NCI-H2107 treated with DMSO at 0.1 percent for 48 hours (cell line): ENCODE measurements around the gene LRRC32.
"Not testable (repeated sequence)": the region's sequence is repeated elsewhere in the genome, so short reads cannot be mapped to it uniquely, and the experiment has no call there.

Experiments
- DNase-seq: peaks from one replicate; lab custom pipeline; 2025; ENCODE audit not compliant: unreplicated experiment; lab: John Stamatoyannopoulos, UW

The LRRC32 gene

GRCh38 chr11:76630600-76631281 is 39.8 kb downstream of the LRRC32 start:
- no peak for DNase-seq

- DNase-seq: no peak
Observed at GRCh38 chr11:76629853-76630599, 40.5 kb downstream of the LRRC32 start.

DNA sequence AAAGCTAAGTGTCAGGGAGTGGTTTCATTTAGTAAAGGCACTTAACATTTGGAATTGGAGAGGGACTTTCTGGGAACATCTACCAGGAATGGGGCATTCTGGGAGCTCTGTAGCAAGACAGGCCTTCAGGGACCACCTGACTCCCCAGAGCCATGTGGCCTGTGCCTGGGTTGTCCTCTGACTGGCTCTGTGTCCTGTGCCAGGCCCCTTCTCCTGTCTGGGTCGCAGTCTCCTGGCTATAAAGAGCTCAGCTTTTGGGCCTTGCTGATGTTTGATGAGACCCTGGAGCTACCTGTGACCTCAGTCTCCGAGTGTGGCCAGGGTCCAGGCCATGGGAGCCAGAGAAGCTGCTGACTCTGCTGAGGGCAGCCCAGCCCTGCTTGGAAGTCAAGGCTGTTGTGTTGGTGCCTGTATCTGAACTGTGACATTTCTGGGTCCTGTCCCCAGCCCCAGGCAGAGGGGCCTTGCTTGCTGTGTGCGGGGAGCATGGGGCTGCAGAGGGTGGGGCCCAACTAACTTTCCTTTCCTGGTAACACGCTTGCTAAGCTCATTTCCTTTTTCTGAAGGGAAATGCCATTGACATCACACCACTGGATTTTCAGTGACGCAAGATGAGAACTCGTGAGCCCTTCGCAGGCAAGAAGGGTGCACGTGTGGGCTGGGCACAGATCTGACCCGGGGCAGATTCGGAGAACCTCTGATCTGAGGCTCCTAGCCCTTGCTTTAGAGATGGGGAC is 41.3 kb downstream of the LRRC32 start:
- DNase-seq: no peak

- DNase-seq: no peak
Observed at GRCh38 chr11:76628408-76628947, 42.1 kb downstream of the LRRC32 start.

DNA sequence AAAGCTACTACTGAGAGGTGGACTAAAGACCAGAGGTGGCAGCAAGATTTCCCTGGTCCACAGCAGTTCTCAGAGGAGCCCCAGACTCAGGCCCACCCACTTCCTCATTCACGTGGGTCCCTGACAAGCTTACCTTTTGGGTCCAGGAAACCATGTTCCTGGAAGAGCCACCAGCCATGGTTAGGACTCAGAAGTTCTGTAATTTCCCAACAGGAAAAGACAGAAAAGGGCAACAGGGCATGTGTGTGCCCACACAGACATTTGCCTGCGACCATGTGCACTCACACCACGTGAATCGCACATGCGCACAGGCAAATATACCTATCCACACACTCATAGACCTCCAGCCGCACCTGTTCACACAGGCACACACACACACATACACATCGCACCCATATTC is 42.9 kb downstream of the LRRC32 start:
- no peak for DNase-seq

GRCh38 chr11:76626921-76627401 is 43.6 kb downstream of the LRRC32 start:
- DNase-seq: no peak

DNA sequence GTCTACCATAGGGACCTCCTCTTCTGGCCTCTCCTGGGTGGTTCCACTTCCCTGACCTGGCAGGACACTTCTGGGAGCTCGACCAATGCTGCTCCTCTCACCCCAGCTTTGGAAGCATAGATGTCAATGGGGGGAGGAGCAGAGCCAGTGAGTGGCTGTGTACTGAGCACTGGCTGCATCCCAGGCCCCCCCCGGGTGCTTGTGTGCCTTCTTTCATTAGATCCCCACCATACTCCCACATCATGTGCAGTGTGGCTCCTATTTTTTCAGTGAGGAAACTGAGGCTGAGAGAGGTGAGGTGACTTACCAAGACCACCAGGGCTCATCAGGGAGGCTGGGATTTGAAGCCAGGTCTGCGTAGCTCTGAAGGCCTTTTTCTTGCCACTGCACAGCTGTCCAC is 44.3 kb downstream of the LRRC32 start:
- DNase-seq: no peak

- DNase-seq: no peak
Observed at GRCh38 chr11:76625472-76626186, 44.9 kb downstream of the LRRC32 start.

DNA sequence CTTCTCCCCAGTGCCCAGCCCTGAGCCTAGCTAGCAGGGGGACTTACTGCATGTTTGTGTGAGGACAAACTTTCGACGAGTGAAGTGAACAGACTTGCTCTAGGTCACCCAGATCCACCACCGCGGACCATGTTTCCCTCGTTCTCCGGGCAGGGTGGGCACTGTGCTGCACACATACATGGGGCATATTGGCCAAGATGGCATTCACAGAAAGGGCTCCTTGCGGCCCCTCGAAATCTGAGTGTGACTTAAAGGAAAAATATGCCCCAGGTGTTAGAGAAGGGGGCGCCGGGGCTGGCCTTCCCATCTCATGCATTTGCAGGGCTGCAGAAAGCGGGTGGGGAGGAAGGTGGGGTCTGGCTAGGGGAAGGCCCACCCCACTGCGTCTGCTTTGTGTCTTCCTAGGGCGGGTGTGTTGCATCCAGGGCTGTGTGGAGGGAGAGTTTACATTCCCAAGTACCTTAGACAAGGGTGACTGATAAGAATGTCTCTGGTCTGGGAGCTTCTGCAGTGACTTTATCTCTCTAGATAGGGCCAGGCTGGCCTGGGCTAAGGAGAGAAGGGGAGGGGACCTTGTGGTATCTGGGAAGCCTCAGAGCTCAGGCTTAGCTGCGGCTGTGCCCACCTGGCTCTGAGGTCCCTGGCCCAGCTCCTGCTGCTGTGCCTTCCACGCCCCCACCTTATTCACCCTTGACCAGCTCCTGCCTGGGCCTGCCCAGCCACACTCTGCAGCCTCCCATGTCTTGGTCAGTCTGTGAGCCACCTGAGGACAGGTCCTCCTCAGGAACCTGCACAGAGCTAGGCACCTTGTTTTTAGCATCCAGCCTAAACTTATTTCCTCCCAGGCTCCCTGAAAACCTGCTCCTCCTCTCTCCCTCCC is 45.8 kb downstream of the LRRC32 start:
- DNase-seq: no peak

DNA sequence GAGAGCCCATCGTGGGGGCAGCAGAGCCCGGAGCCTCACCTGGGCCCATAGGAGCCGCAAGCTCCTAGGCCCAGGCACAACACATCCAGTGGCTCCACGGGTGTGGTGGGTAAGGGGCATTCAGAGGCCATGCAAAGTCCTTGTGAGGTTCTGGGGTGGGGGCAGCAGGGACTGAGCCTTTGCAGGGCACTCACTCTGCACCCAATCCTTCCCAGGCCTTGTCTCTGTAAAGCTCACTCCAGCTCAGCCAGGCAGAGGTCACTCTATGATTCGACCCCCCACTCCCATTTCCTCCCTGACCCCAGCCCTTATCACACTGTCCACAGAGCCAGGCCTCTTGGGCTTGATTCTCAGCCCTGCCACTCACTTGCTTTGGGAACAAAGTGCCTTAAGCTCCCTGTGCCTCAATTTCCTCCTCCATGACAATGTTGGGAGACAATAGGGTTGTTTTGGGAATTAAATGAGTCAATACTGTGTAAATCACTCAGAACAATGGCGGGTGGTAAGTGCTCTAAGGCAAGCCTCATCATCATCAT is 46.6 kb downstream of the LRRC32 start:
- no peak for DNase-seq

DNA sequence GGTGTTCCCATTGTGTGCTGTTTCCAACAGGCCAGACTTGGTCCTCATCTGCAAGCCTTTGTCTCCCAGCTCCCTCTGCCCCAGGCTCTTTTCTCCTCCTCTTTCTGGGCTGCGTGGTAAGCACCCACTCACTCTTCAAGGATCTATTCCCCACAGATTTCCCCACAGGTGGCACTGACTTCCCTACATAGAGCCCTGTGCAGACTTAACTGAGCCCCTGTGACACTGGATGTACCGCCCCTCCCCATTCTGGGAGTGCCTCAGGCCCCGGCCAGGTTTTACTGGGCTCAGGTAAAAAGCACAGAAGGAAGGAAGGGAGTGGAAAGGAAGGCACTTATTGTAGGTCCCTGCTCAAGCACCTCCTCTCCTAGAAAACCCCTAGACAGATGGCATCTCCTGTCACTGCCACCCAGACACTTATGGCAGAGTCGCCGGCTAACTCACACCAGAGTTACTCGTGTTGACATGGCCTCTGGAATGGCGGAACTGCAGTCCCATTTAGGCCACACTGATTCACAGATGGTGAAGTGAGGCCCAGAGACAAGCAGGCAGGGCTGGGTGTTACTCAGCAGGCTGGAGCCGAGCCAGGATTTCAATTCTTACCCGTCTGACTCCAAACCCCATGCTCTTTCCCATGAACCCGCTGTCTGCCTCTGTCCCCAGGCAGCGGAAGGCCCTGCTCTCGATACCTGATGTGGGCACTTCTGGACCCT is 47.2 kb downstream of the LRRC32 start:
- peak; percentile 47 for DNase-seq

- no peak for DNase-seq
Observed at GRCh38 chr11:76622493-76623094, 48.0 kb downstream of the LRRC32 start.

GRCh38 chr11:76621868-76622267 is 48.7 kb downstream of the LRRC32 start:
- no peak for DNase-seq

- no peak for DNase-seq
Observed at GRCh38 chr11:76621466-76621865, 49.1 kb downstream of the LRRC32 start.

DNA sequence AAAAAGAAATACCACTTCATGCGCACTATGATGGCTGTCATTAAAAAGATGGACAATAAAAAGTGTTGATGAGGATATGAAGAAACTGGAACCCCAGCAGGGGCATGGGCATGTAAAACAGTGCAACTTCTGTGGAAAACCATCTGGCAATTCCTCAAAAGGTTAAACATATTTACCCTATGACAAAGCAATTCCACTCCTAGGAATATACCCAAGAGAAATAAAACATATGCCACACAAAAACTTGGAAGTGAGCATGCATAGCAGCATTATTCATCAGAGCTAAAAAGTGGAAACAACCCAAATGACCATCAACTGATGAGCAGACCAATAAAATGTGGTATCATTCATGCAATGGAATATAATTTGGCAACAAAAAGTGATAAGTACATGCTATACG is 50.1 kb downstream of the LRRC32 start:
- no peak for DNase-seq

GRCh38 chr11:76619801-76620200 is 50.7 kb downstream of the LRRC32 start:
- not testable (repeated sequence) for DNase-seq

- no peak for DNase-seq
Observed at GRCh38 chr11:76617553-76618265, 52.8 kb downstream of the LRRC32 start.
